Sigmoid colon (tissue), 3 donors: ENCODE measurements around the gene OTOP3.

Source experiments
- CTCF ChIP-seq, 4 experiments: fragments of 450-650 bp in 3 of 4; fragments of 200-600 bp in 1 of 4; IDR thresholded peaks; one replicate each; pipeline ENCODE4 v1.5.1; 2016 to 2019; ENCODE audit warnings: antibody characterized with exemption in 4 of 4, mild to moderate bottlenecking in 3 of 4, moderate library complexity in 2 of 4
- POLR2A ChIP-seq, 2 donors: fragments of 450-650 bp; IDR thresholded peaks; one replicate each; pipeline ENCODE4 v1.6.1; 2016; ENCODE audit warnings: antibody characterized with exemption in 2 of 2, mild to moderate bottlenecking in 2 of 2, moderate library complexity in 2 of 2

- TF ChIP-seq CTCF (IDR thresholded peaks at IDR 0.05) (no peak), POLR2A (IDR thresholded peaks at IDR 0.05) (no peak)
These were observed 35.5 kb upstream of the OTOP3 start for GRCh38 chr17:74900208-74900607.
